ENCODE data around the gene KLC1.

- no peak for TF ChIP-seq POLR2A (IDR thresholded peaks at IDR 0.05; ENCODE audit: low read depth, low read length)
- no peak for TF ChIP-seq SPI1 (IDR thresholded peaks at IDR 0.05; ENCODE audit: low read depth, low read length)
- TF ChIP-seq TAF1 (IDR thresholded peaks at IDR 0.05; ENCODE audit: low read depth, low read length) = no peak
Measured at GRCh38 chr14:103627073-103628025, 1.7 kb upstream of the KLC1 start.

Data from GM12891 (cell line).